DOHH2 (cell line): ENCODE results near the gene SYT1.

ENCODE experiments used
- H3F3A ChIP-seq: fragments of 200-600 bp; sonication (generic), shearing (Covaris generic); 2 replicates; pipeline ENCODE4 v1.6.0; 2016; ENCODE audit warnings: antibody characterized with exemption, mild to moderate bottlenecking; ENCODE audit not compliant: control insufficient read depth, insufficient read depth
- H3K27ac ChIP-seq: fragments of 200-600 bp; sonication (generic); 2 replicates; pipeline ENCODE4 v1.5.1; 2014; ENCODE audit warnings: low read depth, mild to moderate bottlenecking, low read length, moderate library complexity
- H3K27me3 ChIP-seq: fragments of 200-600 bp; sonication (generic); 2 replicates; pipeline ENCODE4 v1.6.1; 2014; ENCODE audit warnings: mild to moderate bottlenecking, low read length, mixed read lengths; ENCODE audit not compliant: control insufficient read depth
- H3K36me3 ChIP-seq: fragments of 200-600 bp; sonication (generic); 2 replicates; pipeline ENCODE4 v1.6.1; 2014; ENCODE audit warnings: mild to moderate bottlenecking, low read length, moderate library complexity, mixed read lengths; ENCODE audit not compliant: control insufficient read depth
- H3K4me1 ChIP-seq: fragments of 200-600 bp; sonication (generic); 2 replicates; pipeline ENCODE4 v1.6.1; 2014; ENCODE audit warnings: mild to moderate bottlenecking, low read length, mixed read lengths; ENCODE audit not compliant: control insufficient read depth
- H3K4me2 ChIP-seq: fragments of 200-600 bp; sonication (generic); 2 replicates; pipeline ENCODE4 v1.6.0; 2014; ENCODE audit warnings: mild to moderate bottlenecking, low read length, moderate library complexity
- H3K4me3 ChIP-seq: fragments of 200-600 bp; sonication (generic); 2 replicates; pipeline ENCODE4 v1.5.1; 2014; ENCODE audit warnings: mild to moderate bottlenecking, low read length, mixed read lengths
- H3K79me2 ChIP-seq: fragments of 200-600 bp; sonication (generic); 2 replicates; pipeline ENCODE4 v1.6.1; 2014; ENCODE audit warnings: mild to moderate bottlenecking, low read length, mixed read lengths; ENCODE audit not compliant: control insufficient read depth
- H3K9me2 ChIP-seq: fragments of 200-600 bp; sonication (generic); replicated peaks from 2 replicates; pipeline ENCODE4 v1.6.1; 2014; ENCODE audit warnings: mild to moderate bottlenecking, low read length, mixed read lengths; ENCODE audit not compliant: control insufficient read depth
- H3K9me3 ChIP-seq: fragments of 200-600 bp; sonication (generic); 2 replicates; pipeline ENCODE4 v1.6.1; 2014; ENCODE audit warnings: antibody characterized with exemption, low read length, mixed read lengths; ENCODE audit not compliant: control insufficient read depth, insufficient read depth
- H4K20me1 ChIP-seq: fragments of 200-600 bp; sonication (generic); 2 replicates; pipeline ENCODE4 v1.6.0; 2014; ENCODE audit warnings: low read depth, mild to moderate bottlenecking, antibody characterized with exemption, low read length, moderate library complexity; ENCODE audit not compliant: control insufficient read depth, insufficient read depth
- EZH2phosphoT487 ChIP-seq: fragments of 200-600 bp; sonication (generic); IDR thresholded peaks from 2 replicates; pipeline ENCODE4 v1.6.1; 2017; ENCODE audit warnings: borderline replicate concordance, mild to moderate bottlenecking, antibody characterized with exemption, low read length, moderate library complexity, mixed read lengths
- TF ChIP-seq, protein P1 (sequence below): fragments of 200-600 bp; sonication (generic); IDR thresholded peaks from one replicate; pipeline ENCODE4 v1.5.1; 2014; ENCODE audit warnings: antibody characterized with exemption, mild to moderate bottlenecking, low read depth, low read length; ENCODE audit not compliant: poor library complexity, severe bottlenecking

The SYT1 gene

DNA sequence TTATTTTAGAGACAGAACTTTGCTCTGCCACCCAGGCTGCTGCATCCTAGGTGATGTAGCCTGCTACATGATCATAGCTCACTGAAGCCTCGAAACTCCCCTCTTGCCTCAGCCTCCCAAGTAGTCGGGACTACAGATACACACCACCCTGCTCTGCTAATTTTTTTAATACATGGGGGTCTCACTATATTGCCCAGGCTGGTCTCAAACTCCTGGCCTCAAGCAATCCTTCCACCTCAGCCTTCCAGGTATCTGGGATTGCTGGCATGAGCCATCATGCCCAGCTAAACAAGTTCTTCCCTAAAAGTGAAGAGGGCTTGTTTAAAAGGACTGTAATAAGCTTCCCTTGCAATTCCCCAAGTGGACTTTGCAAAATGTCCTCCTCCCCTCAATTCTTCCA is 515.8 kb downstream of the SYT1 start:
- H3K36me3 ChIP-seq, result no peaks in the 10 kb centered on the region
- 0 out of 2 replicates have a peak, but pooled peaks cover 8% of the 10 kb centered on the region for H3K27me3 ChIP-seq
- H3K79me2 ChIP-seq, result no peaks in the 10 kb centered on the region
- no peaks in the 10 kb centered on the region for H3K9me3 ChIP-seq
- TF ChIP-seq EZH2phosphoT487, result no peak
- TF ChIP-seq, protein P1, sequence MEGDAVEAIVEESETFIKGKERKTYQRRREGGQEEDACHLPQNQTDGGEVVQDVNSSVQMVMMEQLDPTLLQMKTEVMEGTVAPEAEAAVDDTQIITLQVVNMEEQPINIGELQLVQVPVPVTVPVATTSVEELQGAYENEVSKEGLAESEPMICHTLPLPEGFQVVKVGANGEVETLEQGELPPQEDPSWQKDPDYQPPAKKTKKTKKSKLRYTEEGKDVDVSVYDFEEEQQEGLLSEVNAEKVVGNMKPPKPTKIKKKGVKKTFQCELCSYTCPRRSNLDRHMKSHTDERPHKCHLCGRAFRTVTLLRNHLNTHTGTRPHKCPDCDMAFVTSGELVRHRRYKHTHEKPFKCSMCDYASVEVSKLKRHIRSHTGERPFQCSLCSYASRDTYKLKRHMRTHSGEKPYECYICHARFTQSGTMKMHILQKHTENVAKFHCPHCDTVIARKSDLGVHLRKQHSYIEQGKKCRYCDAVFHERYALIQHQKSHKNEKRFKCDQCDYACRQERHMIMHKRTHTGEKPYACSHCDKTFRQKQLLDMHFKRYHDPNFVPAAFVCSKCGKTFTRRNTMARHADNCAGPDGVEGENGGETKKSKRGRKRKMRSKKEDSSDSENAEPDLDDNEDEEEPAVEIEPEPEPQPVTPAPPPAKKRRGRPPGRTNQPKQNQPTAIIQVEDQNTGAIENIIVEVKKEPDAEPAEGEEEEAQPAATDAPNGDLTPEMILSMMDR, result no peak
- no peak overlapping the region for H3K4me2 ChIP-seq
- no peak overlapping the region for H3K4me3 ChIP-seq
- no peaks in the 10 kb centered on the region for H3K9me2 ChIP-seq
- no peaks in the 10 kb centered on the region for H3K4me1 ChIP-seq
- no peak overlapping the region for H3K27ac ChIP-seq
- H3F3A ChIP-seq, result no peaks in the 10 kb centered on the region
- no peaks in the 10 kb centered on the region for H4K20me1 ChIP-seq

DNA sequence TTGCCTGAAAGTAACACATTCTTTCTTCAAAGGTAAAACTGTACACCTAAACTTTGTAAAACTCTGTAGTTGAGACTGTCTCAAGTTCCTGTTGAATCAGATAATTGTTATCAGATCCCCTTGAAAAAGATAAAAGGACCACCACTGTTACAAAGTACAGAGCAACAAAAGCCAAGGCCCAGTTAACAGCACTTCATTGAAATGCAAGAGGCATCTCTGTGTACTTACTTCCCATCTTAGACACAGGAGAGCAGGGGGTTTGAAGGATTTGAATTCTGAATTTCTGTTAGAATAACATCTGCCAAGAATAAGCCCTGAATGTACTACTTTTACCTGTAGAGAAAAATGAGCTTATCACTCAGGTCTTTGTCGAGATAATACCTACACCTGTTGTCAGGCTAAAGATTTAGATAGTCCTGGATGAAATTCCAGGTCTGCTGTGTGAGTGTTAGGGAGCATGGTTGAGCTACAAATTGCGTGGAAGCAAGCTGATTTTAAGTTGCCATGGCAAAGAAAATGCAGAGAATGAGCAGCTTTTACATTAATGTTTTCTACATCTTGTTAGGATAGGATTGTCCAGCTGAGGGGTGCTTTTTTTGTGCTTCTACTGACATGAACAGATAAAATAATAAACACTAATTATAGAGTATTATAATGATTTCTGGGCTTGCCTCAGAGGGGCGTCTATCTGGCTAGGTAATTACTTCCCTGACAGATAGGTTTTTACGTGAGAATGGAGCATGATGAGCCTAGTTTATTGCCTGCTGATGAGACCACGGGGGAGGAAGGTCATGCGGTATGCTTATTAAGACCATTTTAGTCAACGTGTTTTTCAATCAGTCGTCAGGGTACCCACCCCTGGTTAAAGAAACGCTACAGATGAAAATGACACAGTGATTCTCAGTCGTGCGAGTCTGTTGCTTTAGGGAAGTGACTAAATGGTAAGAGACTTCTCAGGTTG is 517.0 kb downstream of the SYT1 start:
- Histone ChIP-seq H3K79me2 (no peaks in the 10 kb centered on the region), H3K27ac (no peak overlapping the region), H3K9me3 (no peaks in the 10 kb centered on the region), H4K20me1 (no peaks in the 10 kb centered on the region), H3K4me2 (no peak overlapping the region), H3K36me3 (no peaks in the 10 kb centered on the region), H3K27me3 (0 out of 2 replicates have a peak, but pooled peaks cover 8% of the 10 kb centered on the region), H3K4me3 (no peak overlapping the region), H3F3A (no peaks in the 10 kb centered on the region), H3K9me2 (no peaks in the 10 kb centered on the region), H3K4me1 (no peaks in the 10 kb centered on the region)
- no peak for TF ChIP-seq EZH2phosphoT487
- TF ChIP-seq, protein P1, result no peak

DNA sequence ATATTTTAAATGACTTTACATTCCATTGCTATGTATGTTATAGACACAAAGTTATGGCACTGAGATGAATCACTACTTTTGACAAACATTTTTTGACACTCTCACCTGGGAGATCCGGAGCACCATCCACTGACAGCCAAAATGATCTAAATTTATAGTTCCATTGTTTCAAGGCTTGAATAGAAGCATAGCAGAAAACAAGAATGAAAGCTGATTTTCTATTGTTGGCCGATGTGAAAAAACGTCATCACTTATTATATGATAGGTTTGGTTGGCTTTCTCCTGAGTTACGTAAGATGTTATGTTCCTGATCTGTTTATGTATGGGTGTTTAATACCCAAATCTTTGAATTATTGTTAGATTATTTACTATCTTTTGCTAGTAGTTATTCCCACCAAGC is 520.0 kb downstream of the SYT1 start:
- TF ChIP-seq, protein P1, result no peak
- no peak for TF ChIP-seq EZH2phosphoT487
- Histone ChIP-seq H3K4me3 (no peak overlapping the region), H3K27ac (no peak overlapping the region), H3K79me2 (no peaks in the 10 kb centered on the region), H4K20me1 (no peaks in the 10 kb centered on the region), H3K27me3 (0 out of 2 replicates have a peak, but pooled peaks cover 2% of the 10 kb centered on the region), H3K4me2 (no peak overlapping the region), H3K9me2 (no peaks in the 10 kb centered on the region), H3K36me3 (no peaks in the 10 kb centered on the region), H3F3A (no peaks in the 10 kb centered on the region), H3K9me3 (no peaks in the 10 kb centered on the region), H3K4me1 (no peaks in the 10 kb centered on the region)
